ENCODE data around the gene MTM1. TPM values are rescaled to one million over a fixed set of nuclear protein-coding genes. Genes with fewer than 3 reads are reported as not detected.
A peak's percentile ranks its signal among the peaks of the same experiment; 100 is the strongest.

MTM1 gene
- total RNA-seq, 1 donor: 9.8 TPM

DNA sequence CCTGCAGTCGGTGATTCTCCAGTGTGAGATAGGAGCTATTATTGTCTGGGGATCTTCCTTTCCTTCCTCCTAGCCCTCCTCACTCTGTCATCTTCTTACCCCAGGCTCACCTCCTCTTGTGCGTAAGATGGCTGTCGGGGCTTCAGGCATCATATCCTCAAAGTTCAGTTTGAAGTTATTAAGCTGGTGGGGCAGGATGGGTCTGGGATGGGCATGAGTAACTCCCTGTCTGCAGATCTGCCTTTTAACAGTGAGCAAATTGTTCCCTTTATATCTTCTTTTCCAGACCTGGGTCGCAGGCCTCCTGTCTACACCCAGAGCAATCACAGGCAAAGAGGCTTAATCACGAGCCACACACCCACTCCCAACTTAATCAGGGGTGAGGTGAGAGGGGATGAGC lies 123.9 kb downstream of the MTM1 start:
- Histone ChIP-seq H3K27me3 (ENCODE audit: insufficient read depth, low read length) (no peaks in the 10 kb centered on the region), H3K27ac (ENCODE audit: low read depth, low read length) (peak overlapping the region; percentile 69), H3K79me2 (ENCODE audit: insufficient read depth, low read length) (peaks cover 26% of the 10 kb centered on the region), H3K4me2 (ENCODE audit: insufficient read depth, low read length) (peak overlapping the region; percentile 71), H4K20me1 (ENCODE audit: insufficient read depth, low read length) (no peaks in the 10 kb centered on the region), H3K36me3 (ENCODE audit: insufficient read depth, low read length) (no peaks in the 10 kb centered on the region), H3K4me3 (ENCODE audit: insufficient read depth, low read length) (peak overlapping the region; percentile 70), H2AFZ (ENCODE audit: low read length) (peak overlapping the region; percentile 69), H3K9me3 (ENCODE audit: low read depth, low read length) (peaks cover 14% of the 10 kb centered on the region), H3K4me1 (ENCODE audit: insufficient read depth, low read length) (peaks cover 21% of the 10 kb centered on the region)
- DNase-seq (ENCODE audit: insufficient read length, low spot score, missing footprints): no peak
- TF ChIP-seq, protein P1, sequence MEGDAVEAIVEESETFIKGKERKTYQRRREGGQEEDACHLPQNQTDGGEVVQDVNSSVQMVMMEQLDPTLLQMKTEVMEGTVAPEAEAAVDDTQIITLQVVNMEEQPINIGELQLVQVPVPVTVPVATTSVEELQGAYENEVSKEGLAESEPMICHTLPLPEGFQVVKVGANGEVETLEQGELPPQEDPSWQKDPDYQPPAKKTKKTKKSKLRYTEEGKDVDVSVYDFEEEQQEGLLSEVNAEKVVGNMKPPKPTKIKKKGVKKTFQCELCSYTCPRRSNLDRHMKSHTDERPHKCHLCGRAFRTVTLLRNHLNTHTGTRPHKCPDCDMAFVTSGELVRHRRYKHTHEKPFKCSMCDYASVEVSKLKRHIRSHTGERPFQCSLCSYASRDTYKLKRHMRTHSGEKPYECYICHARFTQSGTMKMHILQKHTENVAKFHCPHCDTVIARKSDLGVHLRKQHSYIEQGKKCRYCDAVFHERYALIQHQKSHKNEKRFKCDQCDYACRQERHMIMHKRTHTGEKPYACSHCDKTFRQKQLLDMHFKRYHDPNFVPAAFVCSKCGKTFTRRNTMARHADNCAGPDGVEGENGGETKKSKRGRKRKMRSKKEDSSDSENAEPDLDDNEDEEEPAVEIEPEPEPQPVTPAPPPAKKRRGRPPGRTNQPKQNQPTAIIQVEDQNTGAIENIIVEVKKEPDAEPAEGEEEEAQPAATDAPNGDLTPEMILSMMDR (IDR thresholded peaks at IDR 0.05; ENCODE audit: extremely low read depth, low read depth, low read length): no peak

DNA sequence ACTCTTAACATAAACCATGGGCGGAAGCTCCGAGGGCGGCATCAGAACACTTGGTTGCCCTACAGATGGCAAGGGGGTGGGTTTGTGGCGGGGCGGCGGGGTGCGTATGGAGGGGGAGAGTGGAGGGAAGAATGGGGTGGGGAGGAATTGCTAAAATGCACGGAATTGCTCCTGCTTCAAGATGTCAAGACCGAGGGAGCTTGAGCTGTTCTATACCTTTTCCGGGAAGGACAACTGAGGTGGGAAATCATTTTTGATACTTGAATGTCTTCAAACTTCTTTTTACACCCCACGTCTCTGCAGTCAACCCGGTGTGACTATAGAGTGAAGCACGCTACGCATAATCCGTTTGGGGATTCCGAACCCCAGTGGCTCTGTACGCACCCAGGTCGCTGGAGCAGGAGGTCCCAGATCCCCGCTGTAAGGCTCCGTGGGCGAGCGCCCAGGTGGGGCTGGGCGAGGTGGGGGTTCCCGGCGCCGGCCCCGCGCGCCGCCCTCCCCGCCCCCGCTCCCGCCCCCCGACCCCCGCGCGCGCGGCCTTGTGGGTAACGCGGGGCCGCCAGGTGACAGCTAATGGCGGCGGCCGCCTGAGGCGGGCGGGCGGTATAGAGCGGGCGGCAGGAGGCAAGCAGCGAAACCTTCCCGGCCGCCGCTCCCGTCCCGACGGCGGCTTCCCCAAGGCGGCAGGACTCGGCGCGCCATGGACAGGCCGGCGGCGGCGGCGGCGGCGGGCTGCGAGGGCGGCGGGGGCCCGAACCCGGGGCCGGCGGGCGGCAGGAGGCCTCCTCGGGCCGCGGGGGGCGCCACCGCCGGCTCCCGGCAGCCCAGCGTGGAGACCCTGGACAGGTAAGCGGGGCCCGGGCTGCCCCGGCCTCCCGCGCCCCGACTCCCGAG lies 124.7 kb downstream of the MTM1 start, which contains the start of gene MTMR1:
MTMR1 (plus strand) TSS at position 566 of the 894 bp plus-strand sequence; CDS start at position 701, 135 bp downstream.
- H3K27ac ChIP-seq (ENCODE audit: low read depth, low read length): peak within 1 kb of the TSS; percentile 90
- peaks cover 21% of the 10 kb centered on the region for H3K4me1 ChIP-seq (ENCODE audit: insufficient read depth, low read length)
- H3K79me2 ChIP-seq (ENCODE audit: insufficient read depth, low read length): peaks cover 32% of the 10 kb centered on the region
- TF ChIP-seq, protein P1 (IDR thresholded peaks at IDR 0.05; ENCODE audit: extremely low read depth, low read depth, low read length): no peak
- H3K36me3 ChIP-seq (ENCODE audit: insufficient read depth, low read length): no peaks in the 10 kb centered on the region
- H3K4me2 ChIP-seq (ENCODE audit: insufficient read depth, low read length): peak within 1 kb of the TSS; percentile 85
- no peaks in the 10 kb centered on the region for H4K20me1 ChIP-seq (ENCODE audit: insufficient read depth, low read length)
- H3K4me3 ChIP-seq (ENCODE audit: insufficient read depth, low read length): peak within 1 kb of the TSS; percentile 75
- peak within 1 kb of the TSS; percentile 69 for H2AFZ ChIP-seq (ENCODE audit: low read length)
- peaks cover 14% of the 10 kb centered on the region for H3K9me3 ChIP-seq (ENCODE audit: low read depth, low read length)
- peak; percentile 88 for DNase-seq (ENCODE audit: insufficient read length, low spot score, missing footprints)
- H3K27me3 ChIP-seq (ENCODE audit: insufficient read depth, low read length): no peaks in the 10 kb centered on the region

DNA sequence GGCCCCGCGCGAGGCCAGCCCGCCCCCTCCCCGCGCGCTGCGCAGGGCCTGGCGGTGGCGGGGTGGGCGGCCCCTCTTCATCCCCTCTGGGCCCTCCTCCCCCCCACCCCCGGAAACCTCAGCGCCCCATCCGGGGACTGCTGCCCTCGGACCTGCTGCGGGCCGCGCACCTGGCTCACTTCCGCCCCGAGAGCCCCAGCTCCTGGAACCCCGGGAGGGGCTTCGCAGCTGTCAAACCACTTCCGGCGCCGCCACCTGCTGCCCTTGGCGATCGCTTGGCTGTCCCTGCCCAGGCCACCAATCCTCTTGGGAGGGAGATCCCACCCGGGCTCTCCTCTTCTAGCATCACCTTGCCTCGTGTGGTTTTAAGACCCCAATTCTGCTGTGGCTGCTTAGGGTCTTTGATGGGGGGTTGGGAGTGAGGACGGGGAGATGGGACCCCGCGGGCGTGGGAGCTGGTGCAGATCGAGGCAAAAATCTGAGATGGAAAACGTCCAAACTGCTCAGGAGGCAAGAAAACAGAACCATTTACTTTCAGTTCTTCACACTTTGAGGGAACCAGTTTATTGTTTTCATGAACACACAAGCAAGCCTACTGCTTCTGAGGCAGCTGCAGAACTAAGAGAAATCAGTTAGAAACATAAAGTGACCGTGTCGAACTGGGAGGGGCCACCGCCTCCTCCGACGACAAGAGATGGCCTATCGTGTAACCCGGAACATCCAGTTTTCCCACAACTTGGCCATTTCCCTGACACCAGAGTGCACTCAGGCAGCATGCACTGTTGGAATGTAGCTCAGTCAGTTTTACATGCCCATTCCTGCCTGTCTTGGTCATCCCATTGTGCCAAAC lies 125.5 kb downstream of the MTM1 start:
- Histone ChIP-seq H3K9me3 (ENCODE audit: low read depth, low read length) (peaks cover 14% of the 10 kb centered on the region), H4K20me1 (ENCODE audit: insufficient read depth, low read length) (no peaks in the 10 kb centered on the region), H3K27ac (ENCODE audit: low read depth, low read length) (peak overlapping the region; percentile 90), H3K36me3 (ENCODE audit: insufficient read depth, low read length) (no peaks in the 10 kb centered on the region), H3K4me1 (ENCODE audit: insufficient read depth, low read length) (peaks cover 14% of the 10 kb centered on the region), H3K4me3 (ENCODE audit: insufficient read depth, low read length) (peak overlapping the region; percentile 75), H3K4me2 (ENCODE audit: insufficient read depth, low read length) (peak overlapping the region; percentile 85), H2AFZ (ENCODE audit: low read length) (no peak overlapping the region), H3K79me2 (ENCODE audit: insufficient read depth, low read length) (peaks cover 34% of the 10 kb centered on the region), H3K27me3 (ENCODE audit: insufficient read depth, low read length) (no peaks in the 10 kb centered on the region)
- DNase-seq (ENCODE audit: insufficient read length, low spot score, missing footprints): peak; percentile 85
- TF ChIP-seq, protein P1 (IDR thresholded peaks at IDR 0.05; ENCODE audit: extremely low read depth, low read depth, low read length): no peak
